Ishikawa (cell line): ENCODE measurements around the gene PCCB.

Experiments used
- CEBPB ChIP-seq: IDR thresholded peaks from 2 replicates; pipeline ENCODE4 v1.6.1; 2012
- CREB1 ChIP-seq: IDR thresholded peaks from 2 replicates; pipeline ENCODE4 v1.6.1; 2012; ENCODE audit warnings: low read depth
- EGR1 ChIP-seq: IDR thresholded peaks from 2 replicates; pipeline ENCODE4 v1.6.1; 2012
- EP300 ChIP-seq: IDR thresholded peaks from 2 replicates; pipeline ENCODE4 v1.6.1; 2012; ENCODE audit warnings: borderline replicate concordance
- FOXM1 ChIP-seq: IDR thresholded peaks from 2 replicates; pipeline ENCODE4 v1.6.1; 2012; ENCODE audit warnings: low read depth, borderline replicate concordance
- MAX ChIP-seq: IDR thresholded peaks from 2 replicates; pipeline ENCODE4 v1.6.1; 2012
- NFIC ChIP-seq: IDR thresholded peaks from 2 replicates; pipeline ENCODE4 v1.6.1; 2012
- RAD21 ChIP-seq: IDR thresholded peaks from 2 replicates; pipeline ENCODE4 v1.6.1; 2012; ENCODE audit warnings: low read depth
- REST ChIP-seq: IDR thresholded peaks from 2 replicates; pipeline ENCODE4 v1.6.1; 2012; ENCODE audit warnings: low read depth, mild to moderate bottlenecking
- TAF1 ChIP-seq: IDR thresholded peaks from 2 replicates; pipeline ENCODE4 v1.6.1; 2012; ENCODE audit warnings: low read depth, mild to moderate bottlenecking
- TCF12 ChIP-seq: IDR thresholded peaks from 2 replicates; pipeline ENCODE4 v1.6.1; 2012; ENCODE audit warnings: low read depth
- TEAD4 ChIP-seq: IDR thresholded peaks from 2 replicates; pipeline ENCODE4 v1.6.1; 2012
- USF1 ChIP-seq: IDR thresholded peaks from 2 replicates; pipeline ENCODE4 v1.6.1; 2012
- YY1 ChIP-seq: IDR thresholded peaks from 2 replicates; pipeline ENCODE4 v1.6.1; 2012; ENCODE audit warnings: low read depth
- ZBTB7A ChIP-seq: IDR thresholded peaks from 2 replicates; pipeline ENCODE4 v1.6.1; 2012; ENCODE audit warnings: low read depth

PCCB gene

GRCh38 chr3:136250059-136250902 lies at the start of gene PCCB:
Gene PCCB (plus strand): TSS chr3:136250340. CDS start chr3:136250376, 36 bp downstream.
- TF ChIP-seq ZBTB7A (0 out of 2 replicates have a peak, but pooled peaks have one; percentile 7), TAF1 (peak; percentile 96), RAD21 (no peak; the same call in 1 of the 2 replicates), MAX (peak; percentile 74), FOXM1 (no peak), EP300 (no peak), TEAD4 (no peak; the same call in 1 of the 2 replicates), CREB1 (0 out of 2 replicates have a peak, but pooled peaks have one; percentile 25), USF1 (no peak), NFIC (no peak), CEBPB (no peak), YY1 (peak; percentile 96), REST (peak; percentile 12; the same call in 1 of the 2 replicates), EGR1 (0 out of 2 replicates have a peak, but pooled peaks have one; percentile 7), TCF12 (peak; percentile 47; the same call in 1 of the 2 replicates)

GRCh38 chr3:136207489-136208115 lies 42.5 kb upstream of the PCCB start:
- TF ChIP-seq EGR1 (no peak), YY1 (no peak), REST (no peak)

- no peak for TF ChIP-seq TCF12
- no peak for TF ChIP-seq MAX
- no peak for TF ChIP-seq CEBPB
- no peak for TF ChIP-seq CREB1
- TF ChIP-seq EGR1 = no peak
- TF ChIP-seq YY1 = no peak
- no peak for TF ChIP-seq FOXM1
- TF ChIP-seq USF1 = no peak
- TF ChIP-seq EP300 = no peak
- TF ChIP-seq REST = no peak
- TF ChIP-seq NFIC = no peak
- no peak for TF ChIP-seq ZBTB7A
- TF ChIP-seq TEAD4 = no peak
These were observed 40.2 kb upstream of the PCCB start for GRCh38 chr3:136209921-136210320.

- TF ChIP-seq TAF1 = no peak
- TF ChIP-seq ZBTB7A = no peak
- no peak for TF ChIP-seq TEAD4
- TF ChIP-seq RAD21 = no peak
- TF ChIP-seq USF1 = no peak
- no peak for TF ChIP-seq EGR1
- TF ChIP-seq MAX = no peak
- TF ChIP-seq EP300 = no peak
- TF ChIP-seq NFIC = no peak
- no peak for TF ChIP-seq REST
- TF ChIP-seq CEBPB = no peak
- TF ChIP-seq TCF12 = no peak
- TF ChIP-seq CREB1 = no peak
- no peak for TF ChIP-seq YY1
- TF ChIP-seq FOXM1 = no peak
These were observed 38.6 kb upstream of the PCCB start for GRCh38 chr3:136211547-136211946.
